Hindlimb muscle (tissue), 1 donor: Measurements from ENCODE around the gene ARSD. TPM values are rescaled to one million over a fixed set of nuclear protein-coding genes. Genes with fewer than 3 reads are reported as not detected.
"Not testable (repeated sequence)": the region's sequence is repeated elsewhere in the genome, so short reads cannot be mapped to it uniquely, and the experiment has no call there.

ENCODE experiments used
- DNase-seq: peaks from one replicate; pipeline ENCODE4 v3.0.0-alpha.2; 2013
- polyA plus RNA-seq: library from polyadenylated mRNA; unstranded; fragments of 120-200 nt; gene quantifications from one replicate; pipeline ENCODE4 v1.2.1, GENCODE V29; 2013; ENCODE audit not compliant: insufficient read length

The ARSD gene
- polyA plus RNA-seq, 1 donor, result 9.4 TPM

DNA sequence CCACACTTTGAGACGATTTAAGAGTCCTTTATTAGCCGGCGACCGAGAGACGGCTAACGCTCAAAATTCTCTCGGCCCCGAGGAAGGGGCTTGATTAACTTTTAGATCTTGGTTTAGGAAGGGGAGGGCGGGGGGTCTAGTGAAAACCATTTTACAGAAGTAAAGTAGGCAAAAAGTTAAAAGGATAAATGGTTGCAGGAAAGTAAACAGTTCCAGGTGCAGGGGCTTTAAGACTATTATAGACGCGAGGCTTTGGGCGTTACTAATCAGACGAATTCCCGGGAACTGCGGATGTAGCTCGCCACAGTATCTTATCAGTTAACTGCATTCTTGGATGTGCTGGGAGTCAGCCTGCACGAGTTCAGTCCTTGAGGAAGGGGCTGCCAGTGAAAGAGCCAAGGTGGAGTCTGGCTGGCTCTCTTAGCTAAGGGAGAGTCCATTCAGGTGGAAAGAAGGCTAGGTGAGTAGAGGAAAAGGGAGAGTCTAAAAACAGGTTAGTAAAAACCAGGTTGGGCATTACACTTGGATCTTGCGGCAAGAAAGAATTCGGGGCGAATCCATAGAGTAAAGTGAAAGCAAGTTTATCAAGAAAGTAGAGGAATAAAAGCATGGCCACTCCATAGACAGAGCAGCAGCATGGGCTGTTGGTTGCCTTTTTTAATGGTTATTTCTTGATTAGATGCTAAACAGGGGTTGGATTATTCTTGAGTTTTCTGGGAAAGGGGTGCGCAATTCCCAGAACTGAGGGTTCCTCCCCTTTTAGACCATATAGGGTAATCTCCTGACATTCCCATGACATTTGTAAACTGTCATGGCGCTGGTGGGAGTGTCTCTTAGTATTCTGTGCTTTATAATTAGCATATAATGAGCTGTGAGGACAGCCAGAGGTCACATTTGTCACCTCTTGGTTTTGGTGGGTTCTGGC is 38.3 kb downstream of the ARSD start:
- DNase-seq, result not testable (repeated sequence)

DNA sequence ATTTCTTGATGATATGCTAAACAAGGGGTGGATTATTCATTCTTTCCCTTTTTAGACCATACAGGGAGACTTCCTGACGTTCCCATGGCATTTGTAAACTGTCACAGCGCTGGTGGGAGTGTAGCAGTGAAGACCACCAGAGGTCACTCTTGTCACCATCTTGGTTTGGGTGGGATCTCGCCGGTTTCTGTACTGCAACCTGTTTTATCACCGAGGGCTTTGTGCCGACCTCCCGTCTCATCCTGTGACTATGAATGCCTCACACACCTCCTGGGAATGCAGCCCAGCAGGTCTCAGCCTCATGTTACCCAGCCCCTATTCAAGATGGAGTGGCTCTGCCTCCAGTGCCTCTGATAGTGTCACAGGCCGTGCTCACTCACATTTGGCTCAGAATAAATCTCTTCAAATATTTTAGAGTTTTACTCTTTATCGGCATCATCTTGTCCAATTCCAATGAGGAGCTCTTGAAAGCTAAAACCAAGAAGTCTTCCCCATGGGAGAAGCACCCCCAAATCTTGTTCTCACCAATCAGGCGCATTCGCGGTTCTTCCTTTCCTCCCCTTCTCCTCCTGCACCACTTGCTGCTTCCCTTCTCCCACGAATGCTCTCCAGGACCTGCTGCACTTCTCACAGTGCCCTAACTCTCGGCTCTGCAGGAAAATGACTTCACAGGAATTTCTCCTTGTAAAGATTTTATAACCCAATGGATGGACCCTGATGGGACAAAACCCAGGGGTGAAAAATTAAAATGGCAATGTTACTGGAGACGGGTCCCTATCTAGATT is 39.2 kb downstream of the ARSD start:
- not testable (repeated sequence) for DNase-seq

DNA sequence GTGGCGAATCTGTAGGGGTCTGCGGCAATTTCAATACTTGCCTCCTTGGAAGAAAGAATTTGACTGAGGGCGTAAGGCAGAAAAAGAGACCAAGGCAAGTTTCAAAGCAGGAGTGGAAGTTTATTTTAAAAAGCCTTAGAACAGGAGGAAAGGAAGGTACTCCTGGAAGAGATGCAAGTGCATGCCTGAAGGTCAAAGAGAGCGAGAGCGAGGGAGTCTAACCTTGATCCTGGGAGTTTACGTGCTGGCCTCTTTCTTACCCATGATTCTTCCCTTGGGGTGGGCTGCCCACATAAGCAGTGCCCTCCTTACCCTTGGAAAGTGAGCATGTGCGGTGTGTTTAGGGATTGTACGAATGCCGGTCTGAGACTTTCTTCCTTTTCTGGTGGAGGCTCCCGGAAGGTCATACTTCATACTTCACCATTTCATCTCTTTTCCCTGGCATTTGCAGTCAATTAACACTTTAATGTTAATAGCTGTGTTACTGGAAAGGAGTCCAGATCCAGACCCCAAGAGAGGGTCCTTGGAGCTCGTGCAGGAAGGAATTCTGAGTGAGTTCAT is 40.0 kb downstream of the ARSD start:
- DNase-seq, result no peak

DNA sequence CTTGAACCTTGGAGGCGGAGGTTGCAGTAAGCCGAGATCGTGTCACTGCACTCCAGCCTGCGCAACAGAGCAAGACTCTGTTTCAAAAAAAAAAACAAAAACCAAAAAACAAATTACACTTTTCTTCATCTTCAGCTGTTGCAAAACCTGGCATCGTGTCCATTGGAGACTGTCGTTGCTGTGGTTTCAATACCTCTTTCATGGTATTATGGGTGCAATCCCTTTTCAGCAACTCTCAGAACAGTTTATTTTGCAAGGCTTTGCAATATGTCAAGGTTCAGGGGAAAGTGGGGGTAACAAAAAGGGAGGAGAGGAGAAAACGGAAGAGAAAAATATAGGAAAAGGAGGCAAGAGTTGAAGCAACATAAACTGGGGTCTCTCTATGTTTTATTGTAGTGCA is 40.8 kb downstream of the ARSD start:
- DNase-seq, result no peak

DNA sequence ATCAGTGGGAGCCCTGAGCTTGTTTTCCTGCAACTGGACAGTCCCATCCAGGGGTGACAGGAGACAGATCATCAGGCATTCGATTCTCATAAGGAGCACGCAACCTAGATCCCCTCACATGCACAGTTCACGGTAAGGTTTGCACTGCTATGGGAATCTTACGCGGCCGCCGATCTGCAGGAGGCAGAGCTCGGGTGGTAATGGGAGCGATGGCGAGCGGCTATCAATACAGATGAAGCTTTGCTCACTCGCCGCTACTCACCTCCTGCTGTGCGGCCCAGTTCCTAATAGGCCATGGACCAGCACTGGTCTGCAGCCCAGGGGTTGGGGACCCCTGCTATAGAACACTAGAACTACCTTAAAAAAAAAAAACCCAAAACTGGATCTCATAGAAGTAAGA is 45.4 kb downstream of the ARSD start:
- DNase-seq, result no peak

DNA sequence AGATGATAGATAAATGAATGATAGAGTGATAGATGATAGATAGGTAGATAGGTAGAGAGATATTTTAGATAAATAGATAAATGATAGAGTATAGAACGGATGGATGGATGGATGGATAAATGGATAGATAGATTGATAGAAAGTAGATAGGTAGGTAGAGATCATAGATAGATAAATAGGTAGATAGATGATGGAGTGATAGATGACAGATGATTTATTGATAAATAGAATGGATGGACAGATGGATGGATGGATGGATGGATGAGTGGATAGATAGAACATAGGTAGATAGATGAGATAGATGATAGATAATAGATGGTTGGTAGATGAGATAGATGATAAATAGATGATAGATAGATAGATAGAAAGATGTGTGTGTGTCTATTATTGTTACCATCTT is 49.5 kb downstream of the ARSD start:
- no peak for DNase-seq

DNA sequence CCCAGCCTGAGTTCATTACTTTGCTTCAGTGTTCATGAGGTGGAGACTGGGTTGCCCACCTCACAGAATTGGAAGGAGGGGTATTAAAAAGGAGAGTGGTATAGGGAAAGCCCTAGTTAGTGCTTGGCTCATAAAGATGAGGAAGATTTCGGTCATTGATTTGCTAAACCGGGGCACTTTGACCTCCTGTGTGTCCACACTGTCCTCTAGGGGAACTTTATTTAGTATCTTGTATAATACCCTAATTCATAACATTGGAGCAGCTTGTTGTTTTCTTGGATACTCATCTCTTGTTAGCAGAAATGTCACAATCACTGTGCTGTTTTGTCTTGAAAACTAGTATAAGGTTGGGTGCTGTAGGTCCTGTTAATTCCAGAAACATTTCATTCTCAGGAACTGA is 50.6 kb downstream of the ARSD start:
- DNase-seq, result no peak

DNA sequence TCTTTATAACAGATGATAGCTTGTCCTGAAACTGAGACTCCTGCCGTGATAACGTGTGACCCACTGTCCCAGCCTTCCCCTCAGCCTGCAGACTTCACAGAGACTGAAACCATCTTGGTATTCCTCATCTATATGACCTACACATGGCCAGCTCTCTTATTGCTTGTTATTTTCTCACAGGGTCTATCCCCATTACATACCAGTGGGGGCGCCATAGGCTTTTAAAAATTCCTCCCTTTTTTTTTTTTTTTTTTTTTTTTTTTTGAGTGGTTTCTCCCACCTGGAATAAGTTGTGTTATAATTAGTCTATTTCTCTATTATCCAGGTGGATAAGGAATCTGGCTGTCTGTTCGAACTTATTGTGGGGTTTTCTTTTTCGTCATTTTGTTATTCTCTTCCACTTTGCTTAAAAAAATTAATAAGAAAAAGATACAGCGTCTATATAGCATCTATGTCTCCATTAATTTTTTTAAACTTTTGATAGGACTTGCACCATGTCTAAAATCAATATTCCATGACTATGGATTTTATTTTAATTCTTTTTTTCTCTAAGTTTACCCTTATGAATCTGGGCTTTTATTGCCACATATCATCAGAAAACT is 53.2 kb downstream of the ARSD start:
- DNase-seq, result no peak

DNA sequence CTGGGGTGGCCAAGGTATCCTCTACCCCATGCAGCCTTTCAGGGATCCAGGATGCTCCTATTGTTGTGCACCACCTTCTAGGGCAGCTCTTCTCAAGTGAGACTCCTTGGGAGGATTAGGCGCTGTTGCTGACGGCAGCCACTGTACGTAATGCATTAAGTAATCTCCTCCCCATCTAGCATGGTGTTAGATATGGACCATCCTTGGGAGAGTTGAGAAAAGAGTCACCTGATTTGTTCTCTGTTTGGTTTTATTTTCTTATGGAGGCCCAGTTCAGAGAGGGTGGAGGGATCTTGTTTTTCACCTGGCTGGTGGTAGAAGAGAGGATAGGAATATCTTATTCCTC is 54.0 kb downstream of the ARSD start:
- DNase-seq, result no peak

DNA sequence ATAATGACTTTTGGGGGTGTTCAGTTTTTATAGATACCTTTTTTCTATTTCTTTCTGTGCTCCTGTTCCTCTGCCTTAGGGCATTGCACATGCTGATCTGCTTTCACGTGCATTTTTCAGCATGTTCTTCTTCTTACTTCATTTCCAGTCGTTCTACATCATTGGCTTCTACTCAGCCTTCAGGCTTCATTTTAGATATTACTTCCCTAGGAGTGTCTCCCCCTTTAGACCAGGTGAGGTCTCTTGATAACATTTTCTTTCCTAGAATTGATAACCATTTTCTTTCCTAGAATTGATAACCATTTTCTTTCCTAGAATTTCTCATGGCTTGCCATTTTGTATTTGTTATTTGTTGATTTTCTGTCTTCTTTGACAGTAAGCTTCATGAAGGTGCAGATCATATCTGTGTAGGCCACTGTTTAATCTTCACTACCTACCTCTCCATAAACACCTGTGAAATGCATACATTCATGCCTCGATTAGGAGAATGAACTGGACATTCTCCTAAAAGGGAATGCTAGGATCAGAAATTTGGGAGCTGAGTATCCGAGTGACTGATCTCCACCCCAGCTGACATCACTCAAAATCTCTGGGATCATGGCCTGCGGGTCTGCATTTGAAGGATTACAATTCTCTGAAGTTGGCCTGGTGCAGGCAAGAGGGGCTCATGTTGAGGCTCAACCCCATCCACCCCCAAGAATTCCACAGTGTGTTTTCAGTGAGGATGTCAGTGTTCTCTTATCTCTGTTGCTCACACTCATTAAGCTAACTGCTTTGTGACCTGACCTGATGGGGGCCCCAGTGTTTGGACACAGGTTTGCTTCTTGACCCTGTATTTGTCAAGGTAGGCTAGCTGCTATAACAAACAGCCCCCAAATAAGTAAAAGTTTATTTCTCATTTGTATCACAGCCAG is 54.7 kb downstream of the ARSD start:
- DNase-seq, result no peak

DNA sequence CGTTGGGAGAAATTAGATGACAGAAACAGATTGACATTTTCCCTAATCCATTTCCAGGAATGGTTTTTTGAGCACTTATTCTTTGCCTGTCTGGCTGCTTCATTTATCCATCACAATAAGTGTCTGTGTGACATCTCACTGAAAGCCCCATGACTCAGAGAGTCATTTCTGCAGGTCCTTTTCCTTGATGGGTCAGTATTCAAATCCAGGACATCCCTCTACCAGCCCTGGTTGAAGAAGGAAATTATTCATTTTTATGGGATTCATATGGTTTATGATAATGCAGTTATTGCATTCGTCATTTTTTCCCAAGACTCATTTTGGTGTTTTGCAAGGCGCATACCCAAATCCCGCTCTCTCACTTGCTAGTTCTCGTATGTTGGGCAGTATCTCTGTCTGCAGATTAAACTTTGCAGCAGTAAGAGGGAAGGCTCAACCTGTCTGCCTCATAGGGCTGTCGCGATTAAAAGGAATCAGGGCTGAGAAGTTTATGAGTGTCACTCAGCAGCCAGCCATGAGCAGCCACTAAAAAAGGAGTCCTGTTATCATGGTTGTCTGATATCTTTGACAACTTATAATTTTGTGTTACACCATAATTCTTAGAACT is 56.4 kb downstream of the ARSD start:
- DNase-seq, result no peak

DNA sequence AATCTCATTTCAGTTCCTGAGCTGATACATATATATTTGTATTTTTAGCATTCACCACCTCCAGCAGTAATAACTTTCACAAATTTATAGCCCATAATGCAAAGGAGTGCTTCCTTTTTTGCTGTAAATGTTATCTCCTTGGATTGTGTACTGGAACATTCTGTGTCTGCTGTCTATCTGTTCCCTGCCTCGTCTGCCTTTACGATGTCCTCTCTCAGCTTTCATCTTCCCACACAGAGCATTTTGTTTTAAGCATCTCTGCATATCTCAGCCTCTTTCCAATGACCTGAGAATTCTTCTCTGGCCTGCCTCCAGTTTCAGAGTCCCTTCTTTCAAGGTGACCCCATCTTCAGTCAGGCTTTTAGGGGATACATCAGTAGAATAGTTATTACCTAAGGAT is 57.3 kb downstream of the ARSD start:
- DNase-seq, result no peak

DNA sequence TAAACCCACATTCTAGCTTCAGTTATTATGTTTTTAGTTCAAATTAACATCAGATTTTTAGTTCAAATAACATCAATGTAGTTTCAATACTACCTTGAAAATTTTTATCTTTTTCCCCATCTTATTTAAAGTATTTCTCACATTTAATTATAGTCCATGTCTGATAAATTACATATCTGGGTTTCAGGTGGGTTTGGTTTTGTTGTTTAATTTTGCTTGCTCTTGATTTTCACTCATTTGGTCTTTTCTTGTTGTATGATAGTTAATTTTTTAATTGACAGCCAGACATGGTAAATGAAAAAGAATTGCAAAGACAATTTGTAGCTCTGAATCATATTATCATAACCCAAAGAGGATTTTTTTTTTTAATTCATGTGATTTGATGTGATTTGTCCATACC is 58.5 kb downstream of the ARSD start:
- DNase-seq, result no peak

DNA sequence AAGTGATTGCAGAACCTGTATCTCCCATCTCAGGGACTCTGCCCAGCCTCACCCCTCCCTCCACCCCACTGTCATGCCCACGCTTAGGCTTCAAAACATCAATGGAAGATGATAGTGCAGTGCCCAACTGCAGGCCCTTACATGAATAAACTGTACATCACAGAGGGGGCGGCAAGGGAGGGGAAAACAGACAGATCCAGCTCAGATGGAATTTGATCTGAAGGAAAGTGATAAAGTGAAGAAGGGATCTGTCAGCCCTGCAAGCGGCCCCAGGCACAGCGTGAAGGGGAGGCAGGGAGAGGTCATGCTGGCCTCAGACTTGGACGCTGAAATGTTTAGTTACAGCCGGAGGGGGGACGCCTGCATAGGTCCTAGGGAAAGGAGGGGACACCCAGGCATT is 61.9 kb downstream of the ARSD start:
- DNase-seq, result no peak

DNA sequence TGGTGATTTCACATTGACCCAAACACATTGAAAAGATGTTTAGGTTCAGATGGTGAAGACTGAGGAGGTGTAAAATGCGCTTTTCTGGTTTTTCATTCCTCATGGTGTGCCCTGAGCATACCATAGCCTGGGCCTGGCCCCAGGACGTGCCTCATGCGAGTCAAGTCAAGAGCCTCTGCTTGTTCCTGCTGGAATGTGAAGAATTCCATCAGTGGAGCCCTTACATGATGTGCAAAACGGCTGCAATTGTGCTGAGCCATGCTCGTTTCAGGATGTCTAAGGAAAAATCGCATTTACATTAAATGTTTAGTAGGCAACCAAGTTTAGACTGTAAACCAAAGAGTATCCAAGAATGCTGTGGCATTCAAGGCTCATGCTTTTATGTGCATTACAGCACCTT is 65.5 kb downstream of the ARSD start:
- DNase-seq, result no peak

DNA sequence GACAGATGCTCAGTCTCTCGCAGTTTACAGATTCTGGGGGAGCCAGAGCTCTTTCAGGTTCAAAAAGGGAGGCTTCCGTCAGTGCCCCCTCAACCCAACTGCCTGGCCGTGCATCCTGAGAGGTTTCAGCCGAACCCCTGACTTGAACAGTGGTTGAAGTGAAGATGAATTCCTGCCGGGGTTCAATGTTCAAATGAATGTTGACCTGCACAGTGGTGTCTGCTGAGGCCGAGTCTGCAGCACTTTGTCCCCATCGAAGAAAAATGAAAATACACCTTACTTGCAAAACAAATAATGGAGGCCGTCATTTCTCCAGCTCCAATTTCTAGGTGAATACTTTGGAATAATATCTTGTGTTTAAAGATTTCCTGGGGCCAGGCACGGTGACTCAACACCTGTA is 66.7 kb downstream of the ARSD start:
- DNase-seq, result no peak

DNA sequence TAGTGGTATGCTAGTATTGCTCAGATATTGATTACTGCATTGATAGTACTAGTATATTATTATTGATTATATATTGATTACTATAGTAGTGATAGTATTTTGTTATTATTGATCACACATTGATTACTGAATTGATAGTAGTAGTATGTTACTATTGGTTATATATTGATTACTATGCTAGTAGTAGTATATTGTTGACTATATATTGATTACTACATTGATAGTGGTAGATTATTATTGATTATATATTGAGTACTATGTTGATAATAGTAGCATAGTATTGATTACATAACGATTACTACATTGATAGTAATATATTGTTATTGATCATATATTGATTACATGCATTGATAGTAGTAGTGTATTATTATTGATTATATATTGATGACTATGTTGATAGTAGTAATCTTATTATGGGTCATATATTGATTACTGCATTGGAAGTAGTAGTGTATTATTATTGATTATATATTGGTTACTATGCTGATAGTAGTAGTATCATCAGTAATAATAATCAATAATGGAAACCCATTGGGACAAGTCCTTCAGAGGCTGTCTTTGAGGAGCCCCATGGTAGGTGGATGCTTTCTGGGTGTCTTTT is 69.8 kb downstream of the ARSD start:
- no peak for DNase-seq

DNA sequence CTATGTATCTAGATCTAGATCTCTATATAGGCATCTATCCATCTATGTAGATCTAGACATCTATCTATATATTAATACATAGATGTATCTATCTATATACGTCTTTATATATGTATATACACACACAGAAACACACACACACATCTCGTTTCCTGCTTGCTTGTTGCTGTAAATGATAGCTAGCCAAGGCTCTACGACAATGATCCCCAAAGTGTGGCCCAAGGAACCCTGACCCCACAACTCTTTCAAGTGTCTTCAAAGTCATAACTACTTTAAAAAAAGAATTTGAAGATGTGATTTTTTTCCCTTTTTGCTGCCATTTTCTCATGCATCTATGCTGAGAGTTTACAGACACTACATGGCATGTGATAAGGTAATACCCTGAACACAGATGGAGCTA is 71.6 kb downstream of the ARSD start:
- DNase-seq, result no peak

DNA sequence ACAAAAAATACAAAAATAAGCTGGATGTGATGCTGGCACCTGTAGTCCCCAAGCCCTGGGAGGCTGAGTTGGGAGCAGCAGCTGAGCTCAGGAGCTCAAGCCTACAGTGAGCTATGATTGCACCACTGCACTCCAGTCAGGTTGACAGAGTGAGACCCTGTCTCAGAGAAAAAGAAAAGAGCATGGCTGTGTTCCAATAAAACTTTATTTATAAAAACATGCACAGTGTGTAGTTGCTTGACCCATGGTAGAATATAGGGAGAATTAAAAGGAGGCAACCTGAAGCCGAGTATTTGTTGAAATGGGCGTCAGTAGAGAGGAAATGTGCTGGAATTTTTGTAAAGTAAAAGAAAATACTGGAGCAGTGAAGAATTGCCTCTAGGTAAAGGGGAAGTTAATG is 73.4 kb downstream of the ARSD start:
- no peak for DNase-seq

DNA sequence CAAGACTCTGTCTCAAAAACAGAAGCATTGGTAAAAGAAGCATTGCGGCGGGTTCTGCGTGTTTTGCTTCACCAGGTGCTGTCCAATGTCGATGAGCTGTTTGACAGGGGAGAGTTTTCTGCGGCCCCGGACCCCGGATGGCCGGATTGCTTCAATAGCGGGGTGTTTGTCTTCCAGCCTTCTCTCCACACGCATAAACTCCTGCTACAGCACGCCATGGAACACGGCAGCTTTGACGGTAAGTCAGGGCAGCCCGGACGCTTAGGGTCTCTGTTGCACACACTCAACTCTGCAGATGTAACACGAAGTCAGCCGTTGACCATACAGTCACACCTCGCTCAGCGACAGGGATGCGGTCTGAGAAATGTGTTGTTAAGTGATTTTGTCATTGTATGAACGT is 74.2 kb downstream of the ARSD start:
- DNase-seq, result no peak
